Body of pancreas (tissue), 4 donors: ENCODE measurements around the gene GATAD2B.

Experiments
- CTCF ChIP-seq, 7 experiments: fragments of 450-650 bp in 4 of 7; fragments of 200-600 bp in 3 of 7; sonication (generic) in 3 of 7; IDR thresholded peaks; one replicate each; pipeline ENCODE4 v1.5.1; 2016 to 2019; ENCODE audit warnings: antibody characterized with exemption in 7 of 7
- POLR2A ChIP-seq, 3 donors: fragments of 450-650 bp; IDR thresholded peaks; one replicate each; pipeline ENCODE4 v1.6.1; 2016; ENCODE audit warnings: antibody characterized with exemption in 3 of 3, mild to moderate bottlenecking in 2 of 3

DNA sequence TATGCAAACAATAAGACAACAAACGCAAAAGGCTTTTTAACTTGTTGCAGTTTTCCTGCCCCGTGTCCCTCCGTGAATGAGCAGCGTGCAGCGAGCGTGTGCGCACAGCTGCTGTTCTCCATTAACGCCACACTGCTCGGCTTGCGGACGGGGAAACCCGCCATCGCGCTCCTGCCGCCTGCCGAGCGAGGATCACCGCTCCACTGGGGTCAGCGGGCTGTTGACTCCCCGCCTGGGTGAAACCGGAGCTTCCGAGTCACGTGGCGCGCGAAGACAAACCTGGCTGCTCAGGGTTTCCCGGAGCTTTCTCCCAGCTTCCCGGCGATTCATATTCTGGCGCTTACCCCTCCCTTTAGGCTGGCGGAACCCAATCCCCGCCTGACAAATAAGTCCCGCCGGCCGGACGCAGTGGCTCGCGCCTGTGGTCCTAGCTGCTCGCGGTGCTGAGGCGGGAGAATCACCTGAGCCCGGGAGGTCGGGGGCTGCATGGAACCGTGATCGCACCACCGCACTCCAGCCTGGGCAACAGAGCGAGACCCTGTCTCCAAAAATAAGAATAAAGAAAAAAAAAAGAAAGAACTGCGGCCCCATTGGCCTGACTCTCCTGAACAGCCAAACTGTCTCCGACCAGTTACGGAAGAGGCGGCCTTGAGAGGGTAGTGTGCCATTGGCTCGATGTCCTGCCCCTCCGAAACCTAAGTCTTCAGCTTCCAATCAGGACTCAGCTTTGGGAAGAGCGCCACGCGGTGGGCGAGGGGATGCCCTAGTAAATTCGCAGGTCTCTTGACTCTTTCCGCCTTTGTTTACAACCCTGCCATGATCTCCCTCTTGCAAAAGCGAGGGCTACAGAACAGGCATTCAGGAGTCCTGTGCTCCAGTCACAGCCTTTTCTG is 44.6 kb upstream of the GATAD2B start, which contains the start of gene CREB3L4:
- TF ChIP-seq CTCF (IDR thresholded peaks at IDR 0.05) (peak in 6 of 7 experiments; percentile 15 to 44 (median 26)), POLR2A (IDR thresholded peaks at IDR 0.05) (peak; percentile 93 to 98 (median 98))
